Mucosa of gallbladder (tissue), 1 donor: ENCODE data around the gene NFATC1. TPM values are rescaled to one million over a fixed set of nuclear protein-coding genes. Genes with fewer than 3 reads are reported as not detected.

Experiments used
- DNase-seq: peaks from one replicate; pipeline ENCODE4 v3.0.0-alpha.2; 2020; ENCODE audit warnings: low spot score
- total RNA-seq: library from RNA; stranded (reverse); gene quantifications from one replicate; pipeline ENCODE4 v1.2.1, GENCODE V29; 2021
- donor health status: DM: no; HTN: no; CAD: no.

The NFATC1 gene
- total RNA-seq, 1 donor from 2014 or later, result 7.4 TPM

GRCh38 chr18:79571211-79572092, 175.7 kb downstream of the NFATC1 start:
- no peak for DNase-seq

GRCh38 chr18:79572093-79572780, 176.5 kb downstream of the NFATC1 start:
- DNase-seq, result no peak

GRCh38 chr18:79572848-79573451, 177.2 kb downstream of the NFATC1 start:
- no peak for DNase-seq

- DNase-seq, result no peak
Observed at GRCh38 chr18:79573921-79574491, 178.3 kb downstream of the NFATC1 start.

GRCh38 chr18:79574938-79575525, 179.3 kb downstream of the NFATC1 start:
- no peak for DNase-seq

- DNase-seq, result no peak
Observed at GRCh38 chr18:79575891-79576685, 180.4 kb downstream of the NFATC1 start.

GRCh38 chr18:79576686-79577351, 181.1 kb downstream of the NFATC1 start:
- DNase-seq, result no peak

- no peak for DNase-seq
Observed at GRCh38 chr18:79577451-79578395, 182.0 kb downstream of the NFATC1 start.

GRCh38 chr18:79578396-79579260, 182.9 kb downstream of the NFATC1 start:
- DNase-seq, result no peak
